Fibroblast of skin of abdomen (primary cell): Measurements from ENCODE around the gene ANO4.
"Not testable (repeated sequence)": the region's sequence is repeated elsewhere in the genome, so short reads cannot be mapped to it uniquely, and the experiment has no call there.

Experiments used
- DNase-seq: peaks from one replicate; pipeline ENCODE4 v3.0.0-alpha.2; 2013

The ANO4 gene

GRCh38 chr12:101097829-101098580, 303.4 kb downstream of the ANO4 start:
- DNase-seq, result no peak

DNA sequence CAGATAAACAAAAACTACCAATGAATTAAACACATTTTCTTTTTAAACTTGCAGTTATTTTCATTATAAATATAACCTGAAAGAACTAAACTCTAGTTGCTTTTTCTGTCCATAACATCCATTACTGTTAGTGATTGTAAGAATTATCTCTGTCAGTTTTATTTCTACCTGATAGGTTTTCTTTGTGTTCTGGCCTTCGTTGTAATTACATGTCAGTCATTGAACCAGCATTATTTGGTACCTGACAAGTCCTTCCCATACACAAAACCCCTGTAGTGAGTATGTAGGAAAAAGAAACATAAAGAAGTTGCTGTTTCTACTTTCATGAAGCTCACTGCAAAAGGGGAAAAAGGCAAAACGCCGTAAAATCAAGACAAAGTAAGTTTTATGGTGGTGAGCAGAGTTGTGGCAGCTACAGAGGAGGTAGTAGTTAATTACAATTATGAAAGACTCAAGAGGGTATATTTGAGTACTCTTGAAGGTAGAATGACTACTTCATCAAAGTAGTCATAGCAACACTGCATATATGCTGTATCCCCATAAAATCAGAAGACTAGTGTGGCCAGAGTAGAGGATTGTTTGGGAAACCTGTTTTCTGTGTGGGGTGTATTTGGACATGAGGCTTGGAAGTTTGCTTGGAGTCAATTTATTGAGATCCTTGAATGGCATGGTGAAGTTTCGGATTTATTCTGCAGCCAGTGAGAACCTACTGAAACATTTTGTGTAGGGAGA, 312.6 kb downstream of the ANO4 start:
- DNase-seq, result no peak

GRCh38 chr12:101108130-101108529, 313.6 kb downstream of the ANO4 start:
- DNase-seq, result no peak

DNA sequence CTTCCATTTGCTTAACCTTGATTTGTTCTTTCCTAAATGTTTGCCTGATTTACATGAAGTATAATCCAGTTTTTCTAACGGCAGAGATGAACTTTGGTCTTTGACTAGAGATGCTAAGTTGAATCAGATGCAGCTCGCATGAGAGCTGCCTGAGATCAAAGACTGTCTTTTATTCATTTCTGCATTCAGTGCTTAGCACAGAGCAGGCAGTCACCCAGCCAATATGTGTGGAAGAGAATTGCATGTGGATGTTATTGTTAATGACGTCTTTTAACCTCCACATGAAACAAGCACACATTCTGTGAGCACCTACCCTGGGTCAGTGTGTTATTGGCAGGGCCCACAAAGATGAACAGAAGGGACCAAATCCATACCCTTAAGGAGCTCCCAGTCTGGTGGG, 316.3 kb downstream of the ANO4 start:
- no peak for DNase-seq

GRCh38 chr12:101111441-101111840, 316.9 kb downstream of the ANO4 start:
- no peak for DNase-seq

- DNase-seq, result no peak
These were observed 320.8 kb downstream of the ANO4 start for GRCh38 chr12:101115326-101115725.

DNA sequence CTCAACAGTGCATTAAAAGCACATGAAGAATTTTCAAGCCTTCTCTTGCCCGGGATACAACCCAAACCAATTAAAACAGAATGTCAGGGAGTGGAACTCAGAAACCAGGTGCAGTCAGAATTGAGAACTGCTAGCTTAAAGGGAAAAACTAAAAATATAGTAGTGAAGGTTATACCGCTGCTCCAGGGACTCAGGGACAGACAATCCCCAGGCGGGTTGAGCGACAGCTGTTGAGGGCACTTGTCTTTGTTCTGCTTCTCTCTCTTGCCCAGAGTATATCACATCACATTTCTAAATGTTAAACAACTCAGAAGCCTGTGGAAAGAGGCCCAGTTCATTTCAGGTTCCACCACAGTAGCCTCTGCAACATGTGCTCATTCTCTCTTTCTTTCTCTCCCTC, 322.3 kb downstream of the ANO4 start:
- DNase-seq, result no peak

GRCh38 chr12:101117842-101118241, 323.3 kb downstream of the ANO4 start:
- DNase-seq, result no peak

DNA sequence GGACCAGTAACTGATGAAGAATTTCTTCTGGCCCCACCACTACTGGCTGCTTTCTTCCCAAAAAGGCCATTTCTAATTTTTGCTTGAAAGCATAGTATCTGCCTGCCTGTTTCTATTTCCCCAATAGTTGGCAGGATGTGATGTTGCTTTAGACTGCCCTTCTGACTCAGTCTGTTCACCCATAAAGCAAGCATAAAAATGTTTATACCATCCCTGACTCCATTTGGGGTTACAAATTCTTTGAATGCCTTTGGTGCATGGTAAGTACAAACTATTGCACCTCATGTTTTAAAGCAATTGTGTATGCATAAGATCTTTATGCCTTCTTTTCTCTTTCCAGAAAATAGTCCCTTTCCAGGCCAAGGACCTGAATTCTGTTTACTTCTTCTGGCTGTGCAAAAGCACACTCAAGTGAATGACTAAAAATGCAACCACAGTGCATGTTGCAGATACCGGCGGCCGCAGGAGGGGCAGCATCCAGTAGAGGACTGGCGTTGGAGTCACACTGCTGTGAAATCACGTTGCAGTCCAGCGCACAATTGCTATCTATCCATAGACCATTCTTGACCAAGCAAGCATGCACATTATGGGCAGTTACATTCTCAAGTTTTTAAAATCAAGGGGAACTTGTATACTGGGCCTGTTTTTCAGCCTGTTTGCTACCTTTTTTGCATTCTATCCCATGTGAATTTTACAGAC, 333.1 kb downstream of the ANO4 start:
- no peak for DNase-seq

- not testable (repeated sequence) for DNase-seq
These were observed 351.3 kb downstream of the ANO4 start for GRCh38 chr12:101145777-101146431.

DNA sequence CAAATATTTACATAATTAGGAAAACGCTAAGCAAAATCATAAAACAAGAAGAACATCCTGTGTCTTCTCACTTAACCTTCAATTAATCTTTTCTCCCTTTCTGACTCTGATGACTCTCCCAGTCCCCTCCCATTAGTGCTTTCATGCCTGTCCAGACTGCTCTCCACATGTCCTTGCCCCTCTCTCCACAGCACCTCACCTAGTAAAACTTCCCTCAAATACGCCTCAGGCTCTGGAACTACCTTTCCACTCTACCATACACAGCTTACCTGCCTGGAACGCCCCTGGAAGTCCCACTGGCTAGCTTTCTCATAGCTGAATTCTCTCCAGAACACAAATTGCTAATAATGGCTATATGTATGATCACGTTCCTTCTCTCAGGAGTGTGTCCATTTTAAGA, 370.7 kb downstream of the ANO4 start:
- DNase-seq, result no peak

- DNase-seq, result no peak
These were observed 372.3 kb downstream of the ANO4 start for GRCh38 chr12:101166866-101167265.

GRCh38 chr12:101168001-101168400, 373.4 kb downstream of the ANO4 start:
- DNase-seq, result no peak

GRCh38 chr12:101172316-101172715, 377.7 kb downstream of the ANO4 start:
- no peak for DNase-seq

GRCh38 chr12:101173197-101173749, 378.7 kb downstream of the ANO4 start:
- no peak for DNase-seq

DNA sequence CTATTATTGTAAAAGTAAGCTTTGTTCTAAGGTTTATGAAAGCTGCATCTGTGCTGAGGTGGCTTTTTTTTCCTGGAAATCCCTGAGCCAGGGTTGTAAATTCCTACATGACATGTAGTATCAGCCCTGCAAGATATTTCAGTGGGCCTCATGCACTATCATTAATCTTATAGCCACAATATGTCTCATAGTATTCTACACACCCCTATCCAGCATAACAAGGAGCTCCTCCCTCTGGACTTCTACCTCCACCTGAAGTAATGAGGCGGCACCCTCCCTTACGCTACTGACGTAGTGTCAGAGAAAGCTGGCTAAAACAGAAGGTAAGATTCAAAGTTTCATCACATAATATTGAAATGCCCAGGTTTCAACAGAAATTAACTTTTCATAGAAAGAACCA, 380.0 kb downstream of the ANO4 start:
- DNase-seq, result no peak
